ENCODE measurements around the gene ZFPL1.

ZFPL1 gene

DNA sequence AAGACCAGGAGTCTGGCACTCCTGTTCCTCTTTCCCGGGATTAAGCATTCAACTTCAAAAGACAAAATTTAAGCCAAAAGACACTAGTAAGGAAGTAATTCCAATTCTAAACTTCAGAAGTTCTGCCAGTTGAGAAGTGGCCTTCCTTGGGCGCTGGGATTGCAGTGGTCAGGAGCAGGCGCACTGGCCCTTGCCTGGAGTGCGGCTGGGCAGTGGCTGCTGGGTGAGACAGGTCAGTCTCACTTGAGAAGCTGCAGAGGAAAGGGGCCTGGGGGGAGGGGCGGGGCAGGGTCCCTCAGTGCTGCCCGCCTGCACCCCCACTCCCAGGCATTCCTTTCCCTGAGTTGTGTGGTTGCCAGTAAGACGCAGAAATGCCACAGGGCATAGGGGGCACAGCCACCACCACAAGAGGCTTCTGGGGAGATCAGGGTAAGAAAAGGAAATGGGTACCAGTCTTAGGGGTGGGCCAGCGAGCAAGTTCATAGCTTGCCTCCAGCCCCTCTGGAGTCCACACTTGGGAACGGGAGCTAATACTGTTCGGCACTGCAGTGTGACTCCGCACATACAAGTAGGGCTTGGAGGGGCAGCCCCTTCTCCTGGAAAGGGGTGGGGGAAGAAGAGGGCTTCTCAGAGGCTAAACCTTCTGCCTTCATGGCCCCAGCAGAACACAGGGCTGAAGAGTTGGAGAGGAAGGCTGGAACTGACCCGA is 43.6 kb downstream of the ZFPL1 start:
- no peak for DNase-seq

DNA sequence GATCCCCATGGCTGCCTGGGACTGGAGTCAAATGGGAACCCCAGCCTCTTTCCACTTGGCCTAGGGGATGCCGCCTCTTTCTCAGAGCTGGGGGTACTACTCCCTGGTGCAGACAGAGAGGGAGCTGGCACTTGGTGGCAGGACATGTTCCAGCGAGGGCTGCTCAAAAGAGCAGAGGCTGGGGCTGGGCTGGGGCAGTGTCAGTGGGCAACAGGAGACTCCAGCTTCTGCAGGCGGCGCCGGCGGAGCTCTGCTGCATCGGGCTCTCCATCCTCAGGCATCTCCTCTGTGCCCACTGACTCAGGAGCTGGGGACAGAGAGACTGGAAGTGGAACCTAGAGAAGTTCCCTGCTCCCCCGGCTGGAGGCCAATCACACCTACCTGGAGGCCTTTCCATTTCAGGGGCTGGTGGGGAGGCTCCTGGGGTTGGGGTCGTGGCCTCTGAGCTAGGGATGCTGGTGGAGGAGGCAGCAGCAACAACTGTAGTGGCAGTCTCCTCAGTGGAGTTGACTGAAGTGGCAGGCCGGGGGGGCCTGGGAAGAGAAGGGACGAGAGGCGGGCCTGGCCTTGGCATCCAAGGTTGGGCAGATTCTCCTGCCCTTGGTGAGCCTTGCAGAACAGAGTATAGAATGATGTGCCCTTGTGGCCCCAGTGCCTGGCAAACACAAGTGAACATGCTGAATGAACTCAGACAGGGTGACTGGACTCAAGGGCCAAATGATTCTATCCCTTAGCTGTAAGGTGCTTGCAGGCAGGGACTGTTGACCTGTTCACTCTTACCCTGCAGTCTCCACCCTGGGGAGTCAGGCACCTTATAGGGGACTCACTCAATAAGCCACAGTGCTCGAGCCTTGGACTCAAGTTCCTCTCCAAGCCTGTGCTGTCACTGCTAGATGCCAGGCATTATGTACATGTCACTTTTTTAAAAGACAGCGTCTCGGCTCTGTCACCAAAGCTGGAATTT is 44.4 kb downstream of the ZFPL1 start:
- DNase-seq: no peak

DNA sequence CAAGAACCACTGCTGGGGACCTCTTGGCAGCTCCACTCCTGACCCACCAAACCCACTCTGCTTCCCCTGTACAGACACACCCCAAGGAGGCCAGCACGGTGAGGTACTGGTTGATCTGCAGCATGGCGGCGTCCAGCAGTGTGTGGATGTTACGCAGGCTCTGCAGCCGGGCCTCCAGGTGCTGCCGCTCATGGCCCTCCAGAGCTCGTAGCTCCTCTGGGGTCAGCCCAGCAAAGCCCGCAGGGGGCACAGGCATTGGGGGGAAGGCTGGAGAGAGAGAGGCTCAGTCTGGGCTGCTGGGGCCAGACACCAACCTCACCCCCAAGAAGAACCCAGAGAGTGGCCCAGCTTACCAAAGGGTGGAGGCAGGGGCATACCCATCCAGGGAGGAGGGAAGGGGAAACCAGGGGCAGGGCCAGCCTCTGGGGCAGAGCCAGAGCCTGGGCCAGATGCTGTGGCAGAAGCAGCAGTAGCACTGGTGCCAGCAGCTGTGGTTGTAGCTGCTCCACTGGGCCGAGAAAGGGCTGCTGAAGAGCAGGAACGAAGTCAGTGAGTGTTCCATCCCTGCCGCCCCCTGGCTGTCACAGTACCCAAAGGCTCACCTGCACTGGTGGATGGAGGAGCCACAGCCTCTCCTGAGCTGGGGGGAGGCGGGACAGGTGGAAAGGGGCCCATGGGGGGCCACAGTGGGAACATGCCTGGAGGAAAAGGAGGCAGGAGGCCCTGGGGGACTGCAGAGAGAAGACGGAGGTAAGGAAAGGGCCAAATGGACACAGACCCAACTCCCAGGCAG is 45.8 kb downstream of the ZFPL1 start:
- no peak for DNase-seq

DNA sequence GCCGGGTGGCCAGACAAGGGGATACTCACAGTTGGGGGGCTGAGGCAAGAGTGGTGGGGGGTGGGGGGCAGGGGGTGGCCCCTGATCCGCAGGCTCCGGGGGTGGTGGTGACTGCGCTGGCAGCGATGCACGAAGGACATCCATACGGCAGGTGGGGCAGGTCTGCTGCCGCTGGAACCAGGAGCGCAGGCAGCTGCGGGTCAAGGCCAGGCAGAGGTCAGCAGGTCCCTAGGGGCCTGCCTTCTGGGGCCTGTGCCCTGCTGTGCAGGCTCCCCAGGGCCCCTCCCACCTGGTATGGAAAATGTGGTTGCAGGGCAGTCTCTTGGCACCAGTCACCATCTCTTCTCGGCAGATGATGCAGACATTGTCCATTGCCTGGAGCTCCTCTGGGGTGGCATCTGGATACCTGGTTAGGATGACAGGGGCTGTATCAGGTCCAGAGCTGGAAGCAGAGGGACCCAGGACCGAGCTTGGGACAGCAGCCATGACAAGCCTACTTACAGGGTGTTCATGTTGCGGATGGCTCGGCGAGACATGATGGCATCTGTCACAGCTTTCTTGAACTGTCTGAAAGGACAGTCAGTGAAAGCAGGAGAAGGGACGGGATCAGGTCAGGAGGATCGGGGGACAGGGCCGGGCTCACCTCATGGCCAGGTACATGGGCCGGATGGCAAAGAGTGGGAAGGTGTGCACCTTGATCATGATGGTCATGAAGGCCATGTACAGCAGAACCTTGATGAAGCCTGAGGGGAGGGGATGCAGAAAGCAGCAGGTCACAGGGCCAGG is 46.8 kb downstream of the ZFPL1 start:
- DNase-seq: no peak

DNA sequence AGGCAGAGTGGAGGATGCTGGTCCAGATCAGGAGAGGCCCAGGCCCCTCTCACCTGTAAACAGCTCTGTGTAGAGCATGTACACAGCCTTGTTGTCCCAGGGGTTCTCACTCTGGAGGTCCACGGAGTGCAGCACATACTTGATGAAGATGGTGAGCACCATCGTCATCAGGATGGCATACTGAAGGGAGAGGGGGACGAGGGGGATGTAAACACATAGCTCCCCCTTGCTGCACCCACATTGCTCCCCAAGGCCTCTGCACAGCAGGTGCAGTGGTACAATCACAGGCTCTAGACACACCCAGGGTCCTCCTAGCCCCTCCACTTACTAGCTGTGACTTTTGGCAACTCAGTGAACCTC is 47.4 kb downstream of the ZFPL1 start:
- no peak for DNase-seq

DNA sequence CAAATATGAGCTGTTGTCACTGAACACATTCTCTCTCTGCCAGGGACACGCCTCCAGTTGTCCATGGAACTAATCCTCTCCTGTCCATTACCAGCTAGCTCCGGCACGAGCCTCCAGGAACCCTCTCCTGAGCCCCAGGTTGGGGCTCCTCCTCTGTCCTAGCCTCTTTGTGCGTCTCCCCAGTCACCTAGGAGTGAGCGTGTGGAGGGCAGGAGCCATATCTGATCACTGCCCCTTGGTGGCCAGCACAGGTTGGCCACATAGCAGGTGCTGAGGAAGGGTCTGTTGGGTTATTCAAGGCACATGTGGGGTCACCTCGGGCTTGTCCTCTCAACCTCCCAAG is 47.8 kb downstream of the ZFPL1 start:
- no peak for DNase-seq

DNA sequence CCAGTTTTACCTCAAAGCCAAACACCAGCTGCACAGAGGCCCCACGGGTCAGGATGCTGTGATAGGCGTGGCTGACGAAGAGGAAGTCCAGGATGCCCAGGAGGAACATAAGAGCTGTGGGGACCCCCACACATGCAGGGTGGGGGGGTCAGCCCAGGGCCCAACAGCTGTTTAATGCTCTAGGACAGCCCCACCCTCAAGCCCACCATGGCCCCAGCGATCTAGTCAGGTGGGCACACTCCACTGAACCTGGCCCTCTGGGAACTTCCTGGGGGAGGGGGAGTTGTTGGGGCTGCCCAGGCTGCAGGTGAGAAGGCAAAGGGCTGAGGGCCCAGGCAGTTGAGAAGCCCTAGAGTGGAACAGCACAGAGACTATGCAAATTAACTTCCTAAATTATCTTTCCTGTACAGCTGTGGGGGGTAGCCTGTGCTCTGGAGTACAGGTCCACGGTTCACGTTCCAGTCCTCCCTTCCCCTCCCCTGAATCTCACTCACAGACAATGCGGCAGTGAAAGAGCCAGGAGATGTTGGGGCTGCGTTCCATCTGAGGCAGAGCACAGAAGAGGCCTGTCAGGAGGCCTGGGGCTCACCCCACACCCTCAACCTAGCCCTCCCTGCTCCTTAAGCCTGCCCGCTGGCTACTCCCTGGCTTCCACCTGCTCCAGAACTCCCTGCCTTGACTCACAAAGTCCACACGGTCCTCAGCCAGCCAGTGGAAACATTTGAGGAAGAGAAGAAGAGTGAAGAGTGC is 48.4 kb downstream of the ZFPL1 start:
- DNase-seq: no peak

DNA sequence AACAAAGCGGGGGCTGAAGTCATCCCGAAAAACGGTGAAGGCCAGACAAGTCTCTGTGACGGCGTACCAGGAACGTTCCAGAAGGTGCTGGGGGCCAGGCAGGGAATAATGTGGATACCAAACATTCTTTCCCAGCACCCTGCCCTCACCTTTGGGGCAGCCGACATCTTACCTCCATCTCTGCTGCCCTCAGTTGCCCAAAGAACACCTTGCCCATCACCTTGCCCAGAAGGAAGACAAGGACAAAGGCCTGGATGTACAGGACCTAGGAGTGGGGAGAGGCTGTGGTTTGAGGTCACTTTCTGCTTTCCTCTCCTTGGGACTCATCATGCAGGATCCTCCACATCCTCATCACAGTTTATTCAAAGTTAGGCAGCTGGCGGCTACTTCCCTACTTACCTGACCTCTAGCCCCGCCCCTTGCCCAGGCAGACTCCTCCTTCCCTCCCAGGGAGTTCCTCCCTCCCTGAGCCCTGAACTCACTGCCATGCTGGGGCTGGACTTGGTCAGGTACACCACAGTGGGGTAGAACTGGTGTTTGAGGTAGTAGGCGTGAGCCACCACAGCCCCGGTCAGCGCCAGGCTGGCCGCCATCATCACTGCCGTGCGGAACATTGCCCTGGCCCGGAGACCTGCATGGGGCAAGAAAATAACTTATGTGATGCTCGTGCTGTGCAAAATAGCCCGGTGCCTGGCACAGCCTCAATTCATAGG is 49.1 kb downstream of the ZFPL1 start:
- peak in 1 of 56 donors; percentile 16 for DNase-seq

DNA sequence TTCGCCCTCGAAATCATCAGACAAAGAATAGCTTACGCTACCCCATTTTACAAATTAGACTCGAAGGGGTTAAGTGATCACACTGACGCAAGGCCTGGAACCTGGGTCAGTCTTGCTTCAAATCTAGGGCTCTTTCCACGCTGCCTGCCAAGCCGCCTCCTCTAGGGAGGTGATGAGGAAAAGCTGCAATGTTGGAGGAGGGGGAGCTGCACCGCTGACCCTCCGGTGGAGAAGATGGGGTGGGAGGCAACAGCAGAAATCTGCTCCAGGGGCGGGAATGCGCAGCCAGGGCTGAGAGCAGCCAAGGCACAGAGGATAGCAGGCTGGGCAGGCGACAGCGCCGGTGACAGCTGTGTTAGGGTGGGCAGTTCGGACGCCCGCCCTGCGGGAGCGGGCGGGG is 49.7 kb downstream of the ZFPL1 start:
- DNase-seq: peak in 1 of 56 donors; percentile 18

DNA sequence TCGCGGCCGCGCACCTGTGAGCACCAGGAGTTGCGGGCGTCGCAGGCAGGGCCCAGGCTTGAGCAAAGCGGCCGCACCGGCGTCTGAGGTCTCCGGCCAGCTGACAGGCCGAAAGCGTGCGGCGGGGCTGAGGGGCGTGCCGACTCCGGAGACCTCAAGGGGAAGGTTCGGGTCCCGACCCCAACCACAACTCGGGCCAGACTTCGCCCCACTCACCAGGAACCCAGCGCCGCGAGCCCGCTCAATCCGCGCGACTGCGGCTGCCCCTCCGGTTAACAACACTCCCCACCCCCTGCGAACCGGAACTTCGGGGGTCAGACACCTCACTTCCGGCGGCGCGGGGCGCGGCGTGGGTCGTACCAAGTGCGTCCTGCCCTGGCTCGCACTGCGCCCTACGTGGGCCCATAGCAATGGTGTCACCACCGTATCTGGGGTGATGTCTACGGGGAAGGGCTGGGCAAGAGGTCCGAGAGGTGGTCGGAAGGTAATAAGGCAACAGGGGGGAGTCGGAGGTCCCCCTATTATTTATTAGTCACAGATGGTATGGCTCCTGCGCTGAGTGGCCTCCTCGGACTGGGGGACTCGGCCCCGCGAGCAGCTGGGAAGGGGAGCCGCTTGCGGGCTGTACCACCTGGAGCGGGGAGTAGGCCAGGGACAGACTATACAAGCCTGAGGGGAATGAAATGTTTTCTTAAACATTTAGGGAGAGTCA is 50.4 kb downstream of the ZFPL1 start, which contains the start of gene SYVN1:
SYVN1 (minus strand) TSS at position 280 of the 712 bp plus-strand sequence. CDS start 918 bp downstream, outside the sequence.
- peak in 55 of 56 donors; percentile 54 to 97 (median 88) for DNase-seq

DNA sequence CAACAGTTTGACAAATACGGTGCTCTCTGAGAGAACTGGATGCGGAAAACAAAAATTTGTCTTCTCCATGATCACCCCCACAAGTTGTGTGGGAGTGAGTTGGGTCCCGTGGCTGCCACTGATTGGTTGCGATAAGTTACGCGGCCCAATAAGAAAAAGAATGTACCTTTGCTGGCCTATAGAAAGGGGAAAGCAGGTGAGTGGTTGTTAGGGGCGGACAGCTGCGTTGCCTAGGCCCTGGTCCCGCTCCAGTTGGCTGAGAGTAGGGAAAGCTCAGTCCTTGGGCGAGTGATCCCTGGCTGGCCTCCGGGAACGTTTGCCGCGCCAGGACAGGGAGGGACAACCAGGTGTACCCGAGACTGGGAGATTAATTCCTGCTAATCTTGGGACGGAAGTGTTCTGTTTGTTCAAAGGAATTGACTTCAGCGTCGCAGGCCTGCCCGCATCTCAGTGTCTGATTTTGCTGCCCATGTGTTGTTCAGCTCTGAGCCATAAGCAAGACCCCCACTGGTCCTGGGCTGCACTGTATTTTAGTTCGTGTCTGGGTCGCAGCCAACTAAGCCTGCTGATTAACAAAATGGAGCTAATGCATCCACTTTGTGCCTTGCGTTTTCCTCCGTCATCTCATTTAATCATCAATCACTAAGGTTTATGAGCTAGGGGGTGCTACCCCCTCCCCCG is 51.1 kb downstream of the ZFPL1 start:
- DNase-seq: peak in 54 of 56 donors; percentile 51 to 94 (median 84)

DNA sequence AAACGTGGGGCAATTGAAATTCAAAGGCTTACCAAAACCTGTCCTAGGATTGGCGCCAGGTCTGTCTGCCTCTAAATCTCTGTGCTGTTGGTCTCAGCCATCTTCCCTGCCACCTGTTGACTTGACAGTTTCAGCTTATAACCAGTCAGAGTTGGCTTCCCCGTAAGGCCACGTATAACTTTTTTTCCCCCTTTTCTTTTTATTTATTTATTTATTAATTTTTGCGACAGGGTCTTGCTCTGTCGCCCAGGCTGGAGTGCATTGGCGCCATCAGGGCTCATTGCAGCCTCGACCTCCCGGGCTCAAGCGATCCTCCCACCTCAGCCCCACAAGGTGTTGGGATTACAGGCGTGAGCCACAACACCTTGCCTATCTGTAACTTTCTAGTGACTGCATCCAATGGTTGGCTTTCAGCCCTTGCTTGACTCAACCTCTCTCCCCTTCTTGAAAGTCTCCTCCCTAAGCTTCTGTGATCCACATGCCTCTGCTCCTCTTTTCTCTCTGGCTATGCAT is 51.7 kb downstream of the ZFPL1 start:
- DNase-seq: no peak

DNA sequence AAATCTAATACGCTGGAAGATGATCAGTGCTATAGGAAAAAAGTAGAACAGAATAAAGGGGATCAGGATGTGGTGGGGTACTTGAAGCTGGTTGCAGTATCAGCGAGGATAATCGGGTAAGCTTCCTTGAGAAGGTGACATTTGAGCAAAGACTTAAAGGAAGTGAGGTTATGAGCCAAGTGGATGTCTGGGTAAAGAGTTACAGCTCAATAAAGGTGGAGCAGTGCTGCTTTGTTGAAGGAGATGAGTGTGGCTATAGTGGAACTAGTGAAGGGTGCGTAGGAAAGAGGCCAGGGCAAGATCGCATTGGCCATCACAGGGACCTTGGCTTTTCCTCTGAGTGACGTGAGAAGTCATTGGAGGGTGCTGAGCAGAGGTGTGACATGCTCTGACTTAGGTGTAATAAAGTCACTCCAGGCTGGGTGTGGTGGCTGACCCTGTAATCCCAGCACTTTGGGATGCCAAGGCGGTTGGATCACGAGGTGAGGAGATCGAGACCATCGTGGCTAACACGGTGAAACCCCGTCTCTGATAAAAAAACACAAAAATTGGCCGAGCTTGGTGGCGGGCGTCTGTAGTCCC is 52.6 kb downstream of the ZFPL1 start:
- DNase-seq: no peak
